ENCODE data around the gene ARL16. TPM values are rescaled to one million over a fixed set of nuclear protein-coding genes. Genes with fewer than 3 reads are reported as not detected.

ARL16 gene
- total RNA-seq, 2 experiments from 2014 or later, result 13.8 to 14.1 TPM

GRCh38 chr17:81716674-81716996 lies 33.0 kb upstream of the ARL16 start:
- Mint-ChIP-seq H3K27ac (no peak overlapping the region), H3K4me1 (ENCODE audit: low read depth) (peaks cover 10% of the 10 kb centered on the region), H3K4me3 (no peak overlapping the region), H3K36me3 (ENCODE audit: low read depth) (peaks cover 10% of the 10 kb centered on the region), H3K27me3 (ENCODE audit: low read depth) (no peaks in the 10 kb centered on the region), H3K9me3 (no peaks in the 10 kb centered on the region)
- CTCF ChIA-PET, result no interaction called here
- DNase-seq, result no peak
- intact Hi-C loops (cut with micrococcal nuclease), result no loop called here

- intact Hi-C loops (cut with micrococcal nuclease), result no loop called here
- Mint-ChIP-seq H3K27ac (no peak overlapping the region), H3K4me1 (ENCODE audit: low read depth) (peaks cover 13% of the 10 kb centered on the region), H3K27me3 (ENCODE audit: low read depth) (no peaks in the 10 kb centered on the region), H3K4me3 (no peak overlapping the region), H3K36me3 (ENCODE audit: low read depth) (peaks cover 10% of the 10 kb centered on the region), H3K9me3 (no peaks in the 10 kb centered on the region)
- CTCF ChIA-PET, result no interaction called here
- DNase-seq, result no peak
Observed at GRCh38 chr17:81715872-81716673, 32.5 kb upstream of the ARL16 start.

- Mint-ChIP-seq H3K9me3 (no peaks in the 10 kb centered on the region), H3K27me3 (ENCODE audit: low read depth) (no peaks in the 10 kb centered on the region), H3K4me1 (ENCODE audit: low read depth) (peaks cover 21% of the 10 kb centered on the region), H3K36me3 (ENCODE audit: low read depth) (peaks cover 11% of the 10 kb centered on the region), H3K4me3 (no peak overlapping the region), H3K27ac (no peak overlapping the region)
- DNase-seq, result no peak
- CTCF ChIA-PET, result no interaction called here
- intact Hi-C loops (cut with micrococcal nuclease), result no loop called here
Observed at GRCh38 chr17:81715107-81715871, 31.7 kb upstream of the ARL16 start.

- peaks cover 14% of the 10 kb centered on the region for H3K36me3 Mint-ChIP-seq (ENCODE audit: low read depth)
- no peak for DNase-seq
- H3K27me3 Mint-ChIP-seq (ENCODE audit: low read depth), result no peaks in the 10 kb centered on the region
- intact Hi-C loops (cut with micrococcal nuclease), result loop anchor here (5.0 kb wide), 1 partner anchor 158 kb away; the partner anchor contains the start of gene ARHGDIA
- no peak overlapping the region for H3K4me3 Mint-ChIP-seq
- H3K4me1 Mint-ChIP-seq (ENCODE audit: low read depth), result peaks cover 26% of the 10 kb centered on the region
- CTCF ChIA-PET, result no interaction called here
- no peak overlapping the region for H3K27ac Mint-ChIP-seq
- H3K9me3 Mint-ChIP-seq, result no peaks in the 10 kb centered on the region
Observed at GRCh38 chr17:81714412-81715106, 31.0 kb upstream of the ARL16 start.

- DNase-seq, result no peak
- intact Hi-C loops (cut with micrococcal nuclease), result loop anchor here (5.0 kb wide), 1 partner anchor 159 kb away; the partner anchor contains the start of gene ARHGDIA
- Mint-ChIP-seq H3K27me3 (ENCODE audit: low read depth) (no peaks in the 10 kb centered on the region), H3K4me3 (peak overlapping the region; percentile 79), H3K36me3 (ENCODE audit: low read depth) (peaks cover 11% of the 10 kb centered on the region), H3K9me3 (no peaks in the 10 kb centered on the region), H3K4me1 (ENCODE audit: low read depth) (peaks cover 29% of the 10 kb centered on the region), H3K27ac (no peak overlapping the region)
- CTCF ChIA-PET, result no interaction called here
Observed at GRCh38 chr17:81713556-81714411, 30.2 kb upstream of the ARL16 start.

GRCh38 chr17:81713004-81713555 lies 29.5 kb upstream of the ARL16 start:
- Mint-ChIP-seq H3K27ac (no peak overlapping the region), H3K27me3 (ENCODE audit: low read depth) (no peaks in the 10 kb centered on the region), H3K4me1 (ENCODE audit: low read depth) (peaks cover 29% of the 10 kb centered on the region), H3K4me3 (peak overlapping the region; percentile 79), H3K36me3 (ENCODE audit: low read depth) (peaks cover 11% of the 10 kb centered on the region), H3K9me3 (no peaks in the 10 kb centered on the region)
- no peak for DNase-seq
- intact Hi-C loops (cut with micrococcal nuclease), result loop anchor here (5.0 kb wide), 1 partner anchor 159 kb away; the partner anchor contains the start of gene ARHGDIA
- CTCF ChIA-PET, result no interaction called here

GRCh38 chr17:81712468-81713003 lies 28.9 kb upstream of the ARL16 start:
- CTCF ChIA-PET, result no interaction called here
- H3K27me3 Mint-ChIP-seq (ENCODE audit: low read depth), result no peaks in the 10 kb centered on the region
- H3K4me3 Mint-ChIP-seq, result peak overlapping the region; percentile 79
- DNase-seq, result peak; percentile 27
- peaks cover 9% of the 10 kb centered on the region for H3K36me3 Mint-ChIP-seq (ENCODE audit: low read depth)
- peaks cover 29% of the 10 kb centered on the region for H3K4me1 Mint-ChIP-seq (ENCODE audit: low read depth)
- no peak overlapping the region for H3K27ac Mint-ChIP-seq
- no peaks in the 10 kb centered on the region for H3K9me3 Mint-ChIP-seq
- intact Hi-C loops (cut with micrococcal nuclease), result loop anchor here (5.0 kb wide), 1 partner anchor 160 kb away; the partner anchor contains the start of gene ARHGDIA

GRCh38 chr17:81711814-81712467 lies 28.3 kb upstream of the ARL16 start, which contains the start of gene SLC25A10:
Gene SLC25A10 (plus strand): TSS chr17:81712284. CDS start chr17:81712427, 143 bp downstream.
- H3K27ac Mint-ChIP-seq, result peak within 1 kb of the TSS; percentile 71
- peaks cover 32% of the 10 kb centered on the region for H3K4me1 Mint-ChIP-seq (ENCODE audit: low read depth)
- no peaks in the 10 kb centered on the region for H3K9me3 Mint-ChIP-seq
- peak; percentile 83 for DNase-seq
- no peaks in the 10 kb centered on the region for H3K27me3 Mint-ChIP-seq (ENCODE audit: low read depth)
- peak within 1 kb of the TSS; percentile 79 for H3K4me3 Mint-ChIP-seq
- peaks cover 10% of the 10 kb centered on the region for H3K36me3 Mint-ChIP-seq (ENCODE audit: low read depth)
- CTCF ChIA-PET, result no interaction called here
- intact Hi-C loops (cut with micrococcal nuclease), result loop anchor here (1.0 to 5.0 kb wide), 2 partner anchors 29 to 160 kb away; partner anchors contain the start of genes ARHGDIA and ARL16

GRCh38 chr17:81710514-81711308 lies 27.1 kb upstream of the ARL16 start:
- Mint-ChIP-seq H3K36me3 (ENCODE audit: low read depth) (peaks cover 21% of the 10 kb centered on the region), H3K4me1 (ENCODE audit: low read depth) (peaks cover 36% of the 10 kb centered on the region), H3K27ac (peak overlapping the region; percentile 71), H3K4me3 (peak overlapping the region; percentile 73), H3K9me3 (no peaks in the 10 kb centered on the region), H3K27me3 (ENCODE audit: low read depth) (no peaks in the 10 kb centered on the region)
- CTCF ChIA-PET, result interaction anchor here (0.6 to 1.0 kb wide), 3 partner anchors 31 to 159 kb away, joined by 3 to 4 read pairs (median 4); no protein-coding TSS in a partner anchor
- intact Hi-C loops (cut with micrococcal nuclease), result loop anchor here (1.0 to 5.0 kb wide), 2 partner anchors 27 to 162 kb away; partner anchors contain the start of genes ARHGDIA and ARL16
- peak; percentile 47 for DNase-seq

- Mint-ChIP-seq H3K27me3 (ENCODE audit: low read depth) (no peaks in the 10 kb centered on the region), H3K36me3 (ENCODE audit: low read depth) (peaks cover 30% of the 10 kb centered on the region), H3K27ac (no peak overlapping the region), H3K9me3 (no peaks in the 10 kb centered on the region), H3K4me3 (no peak overlapping the region), H3K4me1 (ENCODE audit: low read depth) (peaks cover 44% of the 10 kb centered on the region)
- intact Hi-C loops (cut with micrococcal nuclease), result no loop called here
- CTCF ChIA-PET, result interaction anchor here (0.6 to 1.4 kb wide), 2 partner anchors 107 to 230 kb away, joined by 3 read pairs; no protein-coding TSS in a partner anchor
- DNase-seq, result no peak
Observed at GRCh38 chr17:81708739-81709185, 25.2 kb upstream of the ARL16 start.
